GM18867 (cell line): Measurements from ENCODE around the gene ACTL7A.
"Not testable (repeated sequence)": the region's sequence is repeated elsewhere in the genome, so short reads cannot be mapped to it uniquely, and the experiment has no call there.

Experiments used
- ATAC-seq: cut with Tn5 transposase; IDR thresholded peaks from one replicate; pipeline ENCODE4 v1.9.1; 2021; ENCODE audit warnings: mild to moderate bottlenecking, moderate library complexity; ENCODE audit not compliant: unreplicated experiment

Gene ACTL7A

GRCh38 chr9:108845947-108846346 lies 16.1 kb upstream of the ACTL7A start:
- no peak for ATAC-seq

- not testable (repeated sequence) for ATAC-seq
Measured at GRCh38 chr9:108848296-108848695, 13.8 kb upstream of the ACTL7A start.

GRCh38 chr9:108850293-108850897 lies 11.7 kb upstream of the ACTL7A start:
- no peak for ATAC-seq

GRCh38 chr9:108851138-108851537 lies 10.9 kb upstream of the ACTL7A start:
- ATAC-seq = no peak

GRCh38 chr9:108852079-108852478 lies 10.0 kb upstream of the ACTL7A start:
- no peak for ATAC-seq

GRCh38 chr9:108854094-108854493 lies 8.0 kb upstream of the ACTL7A start:
- no peak for ATAC-seq

GRCh38 chr9:108854641-108855528 lies 7.2 kb upstream of the ACTL7A start:
- ATAC-seq = no peak

- no peak for ATAC-seq
Measured at GRCh38 chr9:108855529-108855886, 6.6 kb upstream of the ACTL7A start.

- no peak for ATAC-seq
Measured at GRCh38 chr9:108855888-108856287, 6.2 kb upstream of the ACTL7A start, which contains the start of gene ACTL7B. TSS of gene ACTL7B (minus strand) at chr9:108855986. CDS start at chr9:108855930, 56 bp downstream.

GRCh38 chr9:108857572-108857971 lies 4.5 kb upstream of the ACTL7A start:
- ATAC-seq = no peak

- ATAC-seq = peak; percentile 75
Measured at GRCh38 chr9:108859459-108860114, 2.5 kb upstream of the ACTL7A start.

- ATAC-seq = no peak
Measured at GRCh38 chr9:108860354-108860753, 1.7 kb upstream of the ACTL7A start.

GRCh38 chr9:108860764-108861163 lies 1.3 kb upstream of the ACTL7A start:
- ATAC-seq = no peak

GRCh38 chr9:108861464-108861863 lies 602 bp upstream of the ACTL7A start:
- ATAC-seq = no peak

GRCh38 chr9:108863891-108864290 lies 1.8 kb downstream of the ACTL7A start:
- ATAC-seq = no peak

GRCh38 chr9:108864446-108864845 lies 2.4 kb downstream of the ACTL7A start:
- no peak for ATAC-seq

- ATAC-seq = no peak
Measured at GRCh38 chr9:108865037-108865436, 3.0 kb downstream of the ACTL7A start.

GRCh38 chr9:108866001-108866420 lies 3.9 kb downstream of the ACTL7A start:
- no peak for ATAC-seq

GRCh38 chr9:108867116-108867515 lies 5.0 kb downstream of the ACTL7A start:
- ATAC-seq = no peak

GRCh38 chr9:108867829-108868228 lies 5.8 kb downstream of the ACTL7A start:
- ATAC-seq = no peak

- no peak for ATAC-seq
Measured at GRCh38 chr9:108869092-108869725, 7.1 kb downstream of the ACTL7A start.
